ENCODE results near the gene FGF18.

Gene FGF18

GRCh38 chr5:171451421-171451820, 32.0 kb downstream of the FGF18 start:
- Histone ChIP-seq H4K20me1 (ENCODE audit: insufficient read depth) (no peaks in the 10 kb centered on the region), H3K79me2 (ENCODE audit: insufficient read depth, low read depth) (no peaks in the 10 kb centered on the region), H3K9ac (no peak overlapping the region), H3K27ac (no peak overlapping the region), H3K4me2 (no peak overlapping the region), H3K27me3 (ENCODE audit: insufficient read depth, low read depth) (no peaks in the 10 kb centered on the region), H3K36me3 (ENCODE audit: insufficient read depth) (no peaks in the 10 kb centered on the region), H3K4me3 (IDR thresholded peaks at IDR 0.05; ENCODE audit: insufficient read depth, low read depth, low read length) (no peak overlapping the region), H3K4me1 (ENCODE audit: low read depth, poor library complexity, severe bottlenecking) (no peaks in the 10 kb centered on the region), H2AFZ (ENCODE audit: low read depth) (no peak overlapping the region)
- no peak for TF ChIP-seq CTCF (conservative IDR thresholded peaks at IDR 0.05; ENCODE audit: low read depth, low read length)

- H3K9ac ChIP-seq, result no peak overlapping the region
- H3K27me3 ChIP-seq (ENCODE audit: insufficient read depth, low read depth), result no peaks in the 10 kb centered on the region
- no peak overlapping the region for H3K27ac ChIP-seq
- no peak overlapping the region for H3K4me2 ChIP-seq
- H3K79me2 ChIP-seq (ENCODE audit: insufficient read depth, low read depth), result no peaks in the 10 kb centered on the region
- TF ChIP-seq CTCF (conservative IDR thresholded peaks at IDR 0.05; ENCODE audit: low read depth, low read length), result no peak
- H3K4me1 ChIP-seq (ENCODE audit: low read depth, poor library complexity, severe bottlenecking), result no peaks in the 10 kb centered on the region
- no peak overlapping the region for H2AFZ ChIP-seq (ENCODE audit: low read depth)
- no peaks in the 10 kb centered on the region for H4K20me1 ChIP-seq (ENCODE audit: insufficient read depth)
- no peak overlapping the region for H3K4me3 ChIP-seq (IDR thresholded peaks at IDR 0.05; ENCODE audit: insufficient read depth, low read depth, low read length)
- no peaks in the 10 kb centered on the region for H3K36me3 ChIP-seq (ENCODE audit: insufficient read depth)
Observed at GRCh38 chr5:171453056-171453725, 33.7 kb downstream of the FGF18 start.

- Histone ChIP-seq H3K4me2 (no peak overlapping the region), H3K36me3 (ENCODE audit: insufficient read depth) (no peaks in the 10 kb centered on the region), H3K27me3 (ENCODE audit: insufficient read depth, low read depth) (no peaks in the 10 kb centered on the region), H3K9ac (no peak overlapping the region), H3K4me1 (ENCODE audit: low read depth, poor library complexity, severe bottlenecking) (no peaks in the 10 kb centered on the region), H4K20me1 (ENCODE audit: insufficient read depth) (no peaks in the 10 kb centered on the region), H3K4me3 (IDR thresholded peaks at IDR 0.05; ENCODE audit: insufficient read depth, low read depth, low read length) (no peak overlapping the region), H2AFZ (ENCODE audit: low read depth) (no peak overlapping the region), H3K27ac (no peak overlapping the region), H3K79me2 (ENCODE audit: insufficient read depth, low read depth) (no peaks in the 10 kb centered on the region)
- no peak for TF ChIP-seq CTCF (conservative IDR thresholded peaks at IDR 0.05; ENCODE audit: low read depth, low read length)
Observed at GRCh38 chr5:171453988-171454387, 34.5 kb downstream of the FGF18 start.

- H3K79me2 ChIP-seq (ENCODE audit: insufficient read depth, low read depth), result no peaks in the 10 kb centered on the region
- no peaks in the 10 kb centered on the region for H3K4me1 ChIP-seq (ENCODE audit: low read depth, poor library complexity, severe bottlenecking)
- H2AFZ ChIP-seq (ENCODE audit: low read depth), result no peak overlapping the region
- no peak overlapping the region for H3K4me3 ChIP-seq (IDR thresholded peaks at IDR 0.05; ENCODE audit: insufficient read depth, low read depth, low read length)
- no peaks in the 10 kb centered on the region for H3K36me3 ChIP-seq (ENCODE audit: insufficient read depth)
- H3K27ac ChIP-seq, result no peak overlapping the region
- TF ChIP-seq CTCF (conservative IDR thresholded peaks at IDR 0.05; ENCODE audit: low read depth, low read length), result no peak
- no peaks in the 10 kb centered on the region for H3K27me3 ChIP-seq (ENCODE audit: insufficient read depth, low read depth)
- no peaks in the 10 kb centered on the region for H4K20me1 ChIP-seq (ENCODE audit: insufficient read depth)
- H3K4me2 ChIP-seq, result no peak overlapping the region
- no peak overlapping the region for H3K9ac ChIP-seq
Observed at GRCh38 chr5:171454549-171454948, 35.1 kb downstream of the FGF18 start.

Measured in KMS-11 (cell line).